ENCODE data around the gene HSPH1. TPM values are rescaled to one million over a fixed set of nuclear protein-coding genes. Genes with fewer than 3 reads are reported as not detected.
A peak's percentile ranks its signal among the peaks of the same experiment; 100 is the strongest.

HSPH1 gene
- polyA plus RNA-seq (2013, experiment 1 of 2): 60.8 TPM
- 66.8 TPM for polyA plus RNA-seq (2013, experiment 2 of 2)

DNA sequence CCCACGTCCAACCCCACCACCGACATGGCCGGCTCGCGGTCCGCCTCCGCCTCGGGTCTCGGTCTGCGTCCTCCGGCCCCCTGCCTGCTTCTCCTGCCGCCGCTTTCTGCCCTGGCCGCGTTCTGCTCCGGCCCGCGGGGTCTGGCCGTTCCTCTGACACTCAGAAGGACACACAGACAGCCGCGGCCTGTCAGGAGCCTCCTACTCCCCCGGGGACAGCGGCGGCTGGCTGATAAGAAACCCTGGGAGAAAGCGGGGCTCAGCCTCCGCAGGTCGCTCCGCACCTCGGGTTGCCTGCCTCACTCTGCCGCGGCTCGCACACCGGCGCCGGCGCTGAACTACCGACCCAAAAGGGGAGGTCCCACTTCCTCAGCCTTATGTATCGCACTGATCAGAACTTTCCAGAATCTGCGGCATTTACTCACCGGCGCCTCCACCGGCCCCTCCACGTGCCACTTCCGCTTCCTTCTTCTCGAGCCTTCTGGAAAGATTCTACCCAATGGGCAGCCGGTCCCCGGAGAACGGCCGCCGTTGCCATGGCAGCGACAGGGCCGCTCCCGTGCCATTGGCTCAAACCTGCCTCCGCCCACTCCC is at the start of gene HSPH1:
TSS of gene HSPH1 (minus strand) at position 348 of the 594 bp plus-strand sequence. CDS start at position 26, 322 bp downstream.
- Histone ChIP-seq H3K27ac (ENCODE audit: low read depth, low read length, severe bottlenecking) (peak within 1 kb of the TSS; percentile 92), H3K4me1 (ENCODE audit: control insufficient read depth, insufficient read depth, low read length, poor library complexity, severe bottlenecking) (peaks cover 8% of the 10 kb centered on the region), H3K4me3 (ENCODE audit: extremely low read depth, insufficient read depth, low read length, poor library complexity, severe bottlenecking) (peak within 1 kb of the TSS; percentile 98), H3K36me3 (ENCODE audit: control insufficient read depth, insufficient read depth, low read length) (peaks cover 15% of the 10 kb centered on the region), H3K9me3 (ENCODE audit: control insufficient read depth, low read length) (no peaks in the 10 kb centered on the region)
- WGBS, 2 experiments (ENCODE audit: insufficient coverage in 2 of 2): 0% methylated on average over 51 to 53 of the region's 54 CpGs

DNA sequence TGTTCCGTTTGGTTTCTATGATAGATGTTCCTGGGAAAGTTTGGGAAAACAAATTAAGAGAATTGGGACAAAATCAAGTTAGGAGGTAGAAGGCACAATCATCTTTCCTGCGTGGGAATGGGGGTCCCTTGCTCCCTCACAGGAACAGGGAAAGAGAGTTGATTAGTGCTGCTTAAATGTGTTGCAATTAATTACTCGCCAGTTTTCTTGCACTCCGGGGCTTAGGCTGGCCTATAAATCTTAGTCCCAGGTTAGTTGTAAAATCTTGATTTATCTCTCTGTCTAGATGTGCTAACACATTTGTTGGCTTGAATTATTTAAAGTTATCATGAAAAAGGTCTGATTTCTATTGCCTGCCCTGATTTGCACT is 48.1 kb upstream of the HSPH1 start:
- WGBS, 2 experiments (ENCODE audit: insufficient coverage in 2 of 2): 71 to 81% methylated on average over 2 to 4 of the region's 4 CpGs
- Histone ChIP-seq H3K36me3 (ENCODE audit: control insufficient read depth, insufficient read depth, low read length) (no peaks in the 10 kb centered on the region), H3K4me3 (ENCODE audit: extremely low read depth, insufficient read depth, low read length, poor library complexity, severe bottlenecking) (no peak overlapping the region), H3K4me1 (ENCODE audit: control insufficient read depth, insufficient read depth, low read length, poor library complexity, severe bottlenecking) (peaks cover 19% of the 10 kb centered on the region), H3K27ac (ENCODE audit: low read depth, low read length, severe bottlenecking) (peak overlapping the region; percentile 16), H3K9me3 (ENCODE audit: control insufficient read depth, low read length) (no peaks in the 10 kb centered on the region)

DNA sequence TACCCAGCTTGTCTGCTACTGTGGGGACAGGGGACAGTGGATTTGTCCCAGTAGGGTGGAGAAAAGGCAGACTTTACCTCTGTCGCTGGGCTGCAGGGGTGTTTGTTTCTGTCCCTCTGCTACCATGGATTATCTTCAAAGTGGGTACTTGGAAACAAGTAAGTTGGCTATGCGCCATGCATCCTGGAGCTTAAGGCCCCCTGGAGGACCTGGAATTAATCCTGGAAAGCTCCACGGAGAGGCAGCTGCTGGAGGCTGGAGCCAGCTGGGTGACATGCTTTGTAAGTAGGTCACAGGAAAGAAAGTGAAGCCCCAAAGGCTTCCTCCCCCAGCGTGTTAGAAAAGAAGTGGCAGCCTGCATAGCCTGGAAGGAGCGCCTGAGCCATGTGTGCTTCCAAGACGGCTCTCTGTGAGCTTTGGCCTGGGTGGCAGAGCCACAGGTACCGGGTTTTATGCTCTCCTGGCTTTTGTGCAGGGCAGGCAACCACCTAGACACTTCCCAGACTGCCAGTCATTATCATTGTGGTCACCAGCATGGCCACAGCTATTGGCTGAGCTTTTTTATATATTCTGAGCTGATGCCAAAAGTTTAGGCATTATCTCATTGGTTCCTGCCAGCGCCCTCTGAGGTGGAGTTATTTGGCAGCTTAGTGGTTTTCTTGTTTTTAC is 47.6 kb upstream of the HSPH1 start:
- H3K4me3 ChIP-seq (ENCODE audit: extremely low read depth, insufficient read depth, low read length, poor library complexity, severe bottlenecking): no peak overlapping the region
- H3K9me3 ChIP-seq (ENCODE audit: control insufficient read depth, low read length): no peaks in the 10 kb centered on the region
- no peaks in the 10 kb centered on the region for H3K36me3 ChIP-seq (ENCODE audit: control insufficient read depth, insufficient read depth, low read length)
- peak overlapping the region; percentile 16 for H3K27ac ChIP-seq (ENCODE audit: low read depth, low read length, severe bottlenecking)
- 58 to 59% methylated on average over 7 of the region's 8 CpGs for WGBS, 2 experiments (ENCODE audit: insufficient coverage in 2 of 2)
- peaks cover 18% of the 10 kb centered on the region for H3K4me1 ChIP-seq (ENCODE audit: control insufficient read depth, insufficient read depth, low read length, poor library complexity, severe bottlenecking)

DNA sequence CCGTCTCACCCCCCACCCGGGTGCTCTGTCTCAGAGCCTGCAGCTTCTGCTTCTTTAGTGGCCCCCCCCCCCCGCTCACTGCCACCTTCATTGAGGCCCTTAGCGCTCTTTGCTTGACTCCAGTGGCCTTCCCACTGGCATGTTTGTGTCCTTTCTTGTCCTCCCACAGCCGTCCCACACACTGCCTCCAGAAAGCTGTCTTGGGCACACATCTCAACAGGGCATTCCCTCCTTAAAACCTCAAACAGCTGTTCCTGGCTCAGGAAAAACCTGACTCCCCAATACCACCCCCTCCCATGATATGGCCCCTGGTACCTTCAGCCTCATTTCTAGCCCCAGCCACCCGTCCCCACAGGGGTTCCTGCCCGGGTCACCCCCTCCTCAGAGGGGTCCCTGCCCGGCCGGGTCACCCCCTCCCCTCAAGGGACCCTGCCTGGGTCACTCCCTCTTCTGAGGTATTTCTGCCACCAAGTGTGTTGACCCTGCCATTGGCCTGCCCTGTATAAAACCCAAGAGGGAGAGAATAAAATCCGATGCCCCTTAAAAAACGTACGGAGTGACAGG is 46.9 kb upstream of the HSPH1 start:
- Histone ChIP-seq H3K36me3 (ENCODE audit: control insufficient read depth, insufficient read depth, low read length) (no peaks in the 10 kb centered on the region), H3K9me3 (ENCODE audit: control insufficient read depth, low read length) (no peaks in the 10 kb centered on the region), H3K4me1 (ENCODE audit: control insufficient read depth, insufficient read depth, low read length, poor library complexity, severe bottlenecking) (peaks cover 12% of the 10 kb centered on the region), H3K4me3 (ENCODE audit: extremely low read depth, insufficient read depth, low read length, poor library complexity, severe bottlenecking) (no peak overlapping the region), H3K27ac (ENCODE audit: low read depth, low read length, severe bottlenecking) (no peak overlapping the region)
- 75 to 91% methylated on average over 4 to 6 of the region's 12 CpGs for WGBS, 2 experiments (ENCODE audit: insufficient coverage in 2 of 2)

DNA sequence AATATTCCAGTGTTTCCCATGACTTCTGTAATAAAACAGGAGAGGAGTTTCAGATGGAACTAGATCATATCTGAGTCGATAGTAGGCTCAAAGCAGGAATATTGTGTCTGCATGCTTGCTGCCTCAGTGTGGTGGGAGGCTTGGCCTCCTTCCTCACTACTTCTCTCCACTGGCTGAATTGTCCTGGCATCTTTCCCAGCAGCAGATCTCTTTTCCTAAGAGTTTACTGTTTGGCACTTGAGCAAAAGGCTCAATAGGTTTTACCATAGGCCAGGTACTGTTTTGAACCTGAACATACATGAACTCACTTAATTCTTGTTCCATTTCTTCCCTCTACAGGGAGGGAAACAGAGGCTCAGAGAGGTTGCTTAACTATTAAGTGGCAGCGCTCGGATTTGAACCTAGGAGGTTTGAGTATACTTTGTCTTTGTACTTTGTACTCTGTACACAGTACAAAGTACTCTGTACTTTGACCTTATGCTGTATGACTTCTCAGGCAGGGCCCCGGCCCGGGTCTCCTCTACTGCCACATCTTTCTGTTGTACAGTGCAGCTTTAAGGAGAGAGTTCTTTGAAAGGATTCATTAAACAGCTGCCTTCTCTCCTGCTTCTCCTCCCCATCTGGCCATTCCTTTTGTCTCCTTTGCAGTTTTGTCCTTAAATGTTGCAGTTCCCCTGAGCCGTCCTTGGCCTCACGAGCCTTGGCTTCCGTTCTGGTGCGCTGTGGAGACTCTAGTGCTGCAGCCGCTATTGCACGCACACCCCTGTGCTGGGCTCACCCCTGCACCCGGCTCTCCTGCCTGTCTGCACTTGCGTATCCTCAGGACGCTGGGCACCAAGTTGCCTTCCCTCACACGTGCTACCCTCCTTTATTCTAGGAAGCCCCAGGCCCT is 46.2 kb upstream of the HSPH1 start:
- H3K36me3 ChIP-seq (ENCODE audit: control insufficient read depth, insufficient read depth, low read length): no peaks in the 10 kb centered on the region
- H3K4me1 ChIP-seq (ENCODE audit: control insufficient read depth, insufficient read depth, low read length, poor library complexity, severe bottlenecking): peaks cover 12% of the 10 kb centered on the region
- no peak overlapping the region for H3K27ac ChIP-seq (ENCODE audit: low read depth, low read length, severe bottlenecking)
- no peak overlapping the region for H3K4me3 ChIP-seq (ENCODE audit: extremely low read depth, insufficient read depth, low read length, poor library complexity, severe bottlenecking)
- no peaks in the 10 kb centered on the region for H3K9me3 ChIP-seq (ENCODE audit: control insufficient read depth, low read length)
- 86 to 90% methylated on average over 9 to 11 of the region's 15 CpGs for WGBS, 2 experiments (ENCODE audit: insufficient coverage in 2 of 2)

DNA sequence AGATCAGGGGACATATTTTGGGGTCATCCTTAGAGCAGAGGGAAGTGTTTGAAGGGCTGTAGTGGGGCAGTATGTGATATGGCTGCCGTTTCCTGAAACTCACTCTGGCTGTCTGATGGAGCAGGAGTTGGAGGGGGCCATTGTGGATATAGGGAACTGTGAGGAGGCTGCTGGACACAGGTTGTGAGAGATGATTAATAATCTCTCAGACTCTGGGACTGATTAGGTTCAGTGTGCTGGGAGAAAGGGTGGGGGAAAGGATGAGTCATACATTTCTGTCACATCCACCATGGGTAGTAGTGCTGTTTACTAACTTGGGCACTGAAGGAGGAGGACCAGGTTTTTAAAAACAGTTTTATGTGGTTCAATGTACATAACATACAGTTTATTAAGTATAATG is 42.9 kb upstream of the HSPH1 start:
- Histone ChIP-seq H3K4me1 (ENCODE audit: control insufficient read depth, insufficient read depth, low read length, poor library complexity, severe bottlenecking) (peaks cover 11% of the 10 kb centered on the region), H3K27ac (ENCODE audit: low read depth, low read length, severe bottlenecking) (no peak overlapping the region), H3K36me3 (ENCODE audit: control insufficient read depth, insufficient read depth, low read length) (no peaks in the 10 kb centered on the region), H3K9me3 (ENCODE audit: control insufficient read depth, low read length) (no peaks in the 10 kb centered on the region), H3K4me3 (ENCODE audit: extremely low read depth, insufficient read depth, low read length, poor library complexity, severe bottlenecking) (no peak overlapping the region)
- 90 to 100% methylated on average over 1 of the region's 1 CpG for WGBS, 2 experiments (ENCODE audit: insufficient coverage in 2 of 2)

DNA sequence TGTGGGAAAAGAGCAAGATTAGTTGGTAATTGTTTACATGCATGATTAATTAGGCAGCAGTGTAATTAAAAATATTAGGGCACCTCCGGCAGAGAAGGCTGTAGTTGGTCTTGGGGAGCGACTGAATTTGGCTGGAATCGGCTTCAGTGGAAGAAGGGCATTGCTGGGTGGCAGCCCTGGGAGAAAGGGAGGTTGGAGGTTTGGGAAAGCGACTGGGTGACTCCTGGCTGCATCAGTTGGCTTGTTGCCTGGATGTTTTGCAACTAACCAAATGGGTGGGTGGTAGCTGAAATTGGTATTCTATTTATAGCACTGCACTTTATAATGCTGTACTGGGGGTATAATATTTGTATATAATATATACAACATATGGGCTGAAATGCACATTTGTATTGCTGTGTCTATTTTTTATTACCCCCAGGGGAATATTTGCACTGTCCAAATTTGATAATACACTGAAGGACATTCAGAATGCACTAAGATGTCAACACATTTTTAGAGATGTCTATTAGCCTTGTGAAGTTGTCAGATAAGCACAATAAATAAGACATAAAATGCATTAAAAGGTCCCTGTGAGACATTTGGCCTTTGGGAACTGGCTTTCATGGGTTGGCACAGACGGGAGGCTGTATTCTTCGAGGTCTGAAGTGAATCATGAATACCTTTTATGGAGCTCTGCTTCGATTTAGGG is 39.8 kb upstream of the HSPH1 start:
- no peaks in the 10 kb centered on the region for H3K36me3 ChIP-seq (ENCODE audit: control insufficient read depth, insufficient read depth, low read length)
- H3K4me3 ChIP-seq (ENCODE audit: extremely low read depth, insufficient read depth, low read length, poor library complexity, severe bottlenecking): peak overlapping the region; percentile 60
- no peaks in the 10 kb centered on the region for H3K9me3 ChIP-seq (ENCODE audit: control insufficient read depth, low read length)
- H3K27ac ChIP-seq (ENCODE audit: low read depth, low read length, severe bottlenecking): no peak overlapping the region
- 80 to 82% methylated on average over 6 to 7 of the region's 7 CpGs for WGBS, 2 experiments (ENCODE audit: insufficient coverage in 2 of 2)
- no peaks in the 10 kb centered on the region for H3K4me1 ChIP-seq (ENCODE audit: control insufficient read depth, insufficient read depth, low read length, poor library complexity, severe bottlenecking)

DNA sequence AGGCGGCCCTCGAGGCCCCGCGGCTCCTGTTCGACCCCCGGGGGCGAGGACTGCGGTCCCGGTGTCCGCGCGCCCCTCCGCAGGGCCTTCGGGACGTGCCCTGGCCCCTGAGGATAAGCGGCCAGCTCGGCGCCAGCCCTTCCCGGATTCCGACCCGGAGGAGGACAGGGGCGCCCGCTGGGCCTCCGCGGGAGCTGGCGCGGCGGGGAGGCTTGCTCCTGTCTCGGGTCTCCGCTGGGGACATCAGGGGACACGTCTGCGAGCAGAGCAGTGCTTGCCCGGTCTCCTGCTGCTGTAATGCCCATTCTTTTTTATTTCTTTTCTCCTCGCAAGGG is 38.9 kb upstream of the HSPH1 start:
- peak overlapping the region; percentile 60 for H3K4me3 ChIP-seq (ENCODE audit: extremely low read depth, insufficient read depth, low read length, poor library complexity, severe bottlenecking)
- H3K4me1 ChIP-seq (ENCODE audit: control insufficient read depth, insufficient read depth, low read length, poor library complexity, severe bottlenecking): peaks cover 4% of the 10 kb centered on the region
- no peaks in the 10 kb centered on the region for H3K9me3 ChIP-seq (ENCODE audit: control insufficient read depth, low read length)
- H3K27ac ChIP-seq (ENCODE audit: low read depth, low read length, severe bottlenecking): peak overlapping the region; percentile 94
- 0 to 1% methylated on average over 26 to 30 of the region's 34 CpGs for WGBS, 2 experiments (ENCODE audit: insufficient coverage in 2 of 2)
- no peaks in the 10 kb centered on the region for H3K36me3 ChIP-seq (ENCODE audit: control insufficient read depth, insufficient read depth, low read length)

DNA sequence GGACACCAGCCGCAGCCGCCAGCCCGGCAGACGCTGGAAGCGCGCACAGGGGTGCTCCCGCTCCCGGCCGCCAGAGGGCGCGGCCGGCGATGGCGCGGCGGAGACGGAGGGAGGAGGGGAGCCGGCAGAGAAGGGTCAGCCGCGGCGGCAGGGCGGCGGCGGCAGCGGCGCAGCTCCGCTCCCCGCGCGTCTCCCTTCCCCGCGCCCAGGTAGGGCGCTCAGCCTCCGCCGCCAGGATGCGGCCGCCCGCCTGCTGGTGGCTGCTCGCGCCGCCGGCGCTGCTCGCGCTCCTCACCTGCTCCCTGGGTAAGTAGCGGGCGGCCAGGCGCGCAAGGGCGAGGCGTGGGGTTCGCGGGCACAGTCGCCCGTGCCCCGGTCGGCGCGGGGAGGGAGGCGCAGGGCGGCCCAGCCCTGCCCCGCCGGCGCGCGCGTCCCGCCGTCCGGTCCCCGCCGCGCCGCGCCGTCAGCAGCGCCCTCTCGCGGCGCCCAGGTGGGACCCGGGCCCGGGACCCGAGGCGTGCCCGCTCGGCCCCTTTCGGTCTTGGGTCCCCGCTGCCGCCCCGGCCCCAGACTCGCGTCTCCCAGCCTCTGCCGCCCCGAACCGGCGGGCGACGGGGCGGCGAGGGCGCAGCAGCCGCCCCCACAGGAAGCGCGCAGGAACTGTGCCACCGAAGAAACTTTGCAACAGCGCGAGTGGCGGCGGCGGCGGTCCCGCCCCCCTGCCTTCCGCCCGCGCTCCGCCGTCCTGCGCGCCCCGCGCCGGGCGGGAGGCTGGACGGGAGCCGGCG is 38.3 kb upstream of the HSPH1 start, which contains the start of gene B3GLCT:
TSS of gene B3GLCT (plus strand) at position 127 of the 788 bp plus-strand sequence. CDS start at position 237, 110 bp downstream.
- H3K27ac ChIP-seq (ENCODE audit: low read depth, low read length, severe bottlenecking): peak within 1 kb of the TSS; percentile 94
- peaks cover 4% of the 10 kb centered on the region for H3K4me1 ChIP-seq (ENCODE audit: control insufficient read depth, insufficient read depth, low read length, poor library complexity, severe bottlenecking)
- no peaks in the 10 kb centered on the region for H3K36me3 ChIP-seq (ENCODE audit: control insufficient read depth, insufficient read depth, low read length)
- peak within 1 kb of the TSS; percentile 60 for H3K4me3 ChIP-seq (ENCODE audit: extremely low read depth, insufficient read depth, low read length, poor library complexity, severe bottlenecking)
- no peaks in the 10 kb centered on the region for H3K9me3 ChIP-seq (ENCODE audit: control insufficient read depth, low read length)
- WGBS, 2 experiments (ENCODE audit: insufficient coverage in 2 of 2): 0% methylated on average over 80 to 93 of the region's 126 CpGs
